ENCODE data around the gene SEPTIN3. TPM values are rescaled to one million over a fixed set of nuclear protein-coding genes. Genes with fewer than 3 reads are reported as not detected.

SEPTIN3 gene
- 1 to 10 TPM; 1.2 TPM for total RNA-seq

- no peaks in the 10 kb centered on the region for H3K36me3 Mint-ChIP-seq
- CTCF ChIA-PET = interaction anchor here (1.1 to 1.2 kb wide), 3 partner anchors 19 to 272 kb away, joined by 3 to 4 read pairs (median 3); no protein-coding TSS in a partner anchor
- no peaks in the 10 kb centered on the region for H3K9me3 Mint-ChIP-seq (ENCODE audit: low read depth)
- peaks cover 3% of the 10 kb centered on the region for H3K4me1 Mint-ChIP-seq
- H3K27ac Mint-ChIP-seq = no peak within 1 kb of the TSS
- no peak within 1 kb of the TSS for H3K4me3 Mint-ChIP-seq
- ATAC-seq = no peak
- H3K27me3 Mint-ChIP-seq = peaks cover 7% of the 10 kb centered on the region
- DNase-seq = no peak
Observed at GRCh38 chr22:41969110-41969646, at the start of gene SEPTIN3. SEPTIN3 (plus strand) TSS chr22:41969443; CDS start chr22:41971493, 2,050 bp downstream.

GRCh38 chr22:41920271-41920976, 48.8 kb upstream of the SEPTIN3 start:
- no peaks in the 10 kb centered on the region for H3K36me3 Mint-ChIP-seq
- H3K27ac Mint-ChIP-seq = no peak overlapping the region
- peaks cover 24% of the 10 kb centered on the region for H3K27me3 Mint-ChIP-seq
- no peaks in the 10 kb centered on the region for H3K9me3 Mint-ChIP-seq (ENCODE audit: low read depth)
- peaks cover 11% of the 10 kb centered on the region for H3K4me1 Mint-ChIP-seq
- DNase-seq = no peak
- no peak overlapping the region for H3K4me3 Mint-ChIP-seq
- CTCF ChIA-PET = interaction anchor here (1.9 kb wide), 1 partner anchor 224 kb away, joined by 5 read pairs; no protein-coding TSS in a partner anchor
- ATAC-seq = no peak

GRCh38 chr22:41922328-41922727, 46.9 kb upstream of the SEPTIN3 start:
- Mint-ChIP-seq H3K27me3 (peaks cover 15% of the 10 kb centered on the region), H3K4me3 (no peak overlapping the region), H3K36me3 (no peaks in the 10 kb centered on the region), H3K9me3 (ENCODE audit: low read depth) (no peaks in the 10 kb centered on the region), H3K4me1 (peaks cover 15% of the 10 kb centered on the region), H3K27ac (no peak overlapping the region)
- CTCF ChIA-PET = interaction anchor here (1.4 to 5.9 kb wide), 2 partner anchors 18 kb away, joined by 3 to 52 read pairs; no protein-coding TSS in a partner anchor
- ATAC-seq (no peak), DNase-seq (no peak)

GRCh38 chr22:41922940-41923594, 46.2 kb upstream of the SEPTIN3 start:
- CTCF ChIA-PET = interaction anchor here (2.9 to 5.9 kb wide), 2 partner anchors 11 to 17 kb away, joined by 10 to 52 read pairs; no protein-coding TSS in a partner anchor
- Mint-ChIP-seq H3K27me3 (peaks cover 16% of the 10 kb centered on the region), H3K4me1 (peaks cover 16% of the 10 kb centered on the region), H3K4me3 (no peak overlapping the region), H3K36me3 (no peaks in the 10 kb centered on the region), H3K9me3 (ENCODE audit: low read depth) (no peaks in the 10 kb centered on the region), H3K27ac (no peak overlapping the region)
- DNase-seq = no peak
- no peak for ATAC-seq

GRCh38 chr22:41923595-41924276, 45.5 kb upstream of the SEPTIN3 start:
- no peaks in the 10 kb centered on the region for H3K36me3 Mint-ChIP-seq
- H3K9me3 Mint-ChIP-seq (ENCODE audit: low read depth) = no peaks in the 10 kb centered on the region
- no peak overlapping the region for H3K4me3 Mint-ChIP-seq
- DNase-seq = no peak
- H3K27ac Mint-ChIP-seq = no peak overlapping the region
- no peak for ATAC-seq
- CTCF ChIA-PET = interaction anchor here (1.3 to 5.9 kb wide), 4 partner anchors 10 to 23 kb away, joined by 4 to 52 read pairs (median 9); partner anchors contain the start of gene CENPM
- peaks cover 16% of the 10 kb centered on the region for H3K27me3 Mint-ChIP-seq
- peaks cover 13% of the 10 kb centered on the region for H3K4me1 Mint-ChIP-seq

- Mint-ChIP-seq H3K27me3 (peaks cover 16% of the 10 kb centered on the region), H3K27ac (no peak overlapping the region), H3K36me3 (no peaks in the 10 kb centered on the region), H3K4me1 (peaks cover 7% of the 10 kb centered on the region), H3K4me3 (peak overlapping the region; percentile 57), H3K9me3 (ENCODE audit: low read depth) (no peaks in the 10 kb centered on the region)
- DNase-seq (peak; percentile 82), ATAC-seq (peak; percentile 89)
- CTCF ChIA-PET = interaction anchor here (0.7 to 5.9 kb wide), 27 partner anchors 8 to 1464 kb away, joined by 3 to 52 read pairs (median 6); partner anchors contain the start of genes CCDC134, CENPM and SREBF2
Observed at GRCh38 chr22:41925783-41926460, 43.3 kb upstream of the SEPTIN3 start.

- H3K4me1 Mint-ChIP-seq = peaks cover 7% of the 10 kb centered on the region
- H3K4me3 Mint-ChIP-seq = no peak overlapping the region
- no peaks in the 10 kb centered on the region for H3K36me3 Mint-ChIP-seq
- peaks cover 16% of the 10 kb centered on the region for H3K27me3 Mint-ChIP-seq
- DNase-seq = no peak
- CTCF ChIA-PET = interaction anchor here (0.6 to 5.9 kb wide), 2 partner anchors 12 to 75 kb away, joined by 3 to 52 read pairs; no protein-coding TSS in a partner anchor
- H3K27ac Mint-ChIP-seq = no peak overlapping the region
- H3K9me3 Mint-ChIP-seq (ENCODE audit: low read depth) = no peaks in the 10 kb centered on the region
- no peak for ATAC-seq
Observed at GRCh38 chr22:41927813-41928212, 41.4 kb upstream of the SEPTIN3 start.

- Mint-ChIP-seq H3K27ac (no peak overlapping the region), H3K4me3 (no peak overlapping the region), H3K27me3 (peaks cover 16% of the 10 kb centered on the region), H3K9me3 (ENCODE audit: low read depth) (no peaks in the 10 kb centered on the region), H3K4me1 (peaks cover 10% of the 10 kb centered on the region), H3K36me3 (no peaks in the 10 kb centered on the region)
- CTCF ChIA-PET = interaction anchor here (0.6 to 5.9 kb wide), 2 partner anchors 11 to 76 kb away, joined by 3 to 52 read pairs; no protein-coding TSS in a partner anchor
- ATAC-seq (no peak), DNase-seq (no peak)
Observed at GRCh38 chr22:41928593-41929417, 40.4 kb upstream of the SEPTIN3 start.

GRCh38 chr22:41929418-41929810, 39.8 kb upstream of the SEPTIN3 start:
- DNase-seq = no peak
- Mint-ChIP-seq H3K4me1 (peaks cover 13% of the 10 kb centered on the region), H3K4me3 (no peak overlapping the region), H3K27me3 (peaks cover 16% of the 10 kb centered on the region), H3K27ac (no peak overlapping the region), H3K36me3 (no peaks in the 10 kb centered on the region), H3K9me3 (ENCODE audit: low read depth) (no peaks in the 10 kb centered on the region)
- no peak for ATAC-seq
- CTCF ChIA-PET = no interaction called here

- Mint-ChIP-seq H3K27ac (no peak overlapping the region), H3K36me3 (no peaks in the 10 kb centered on the region), H3K27me3 (peaks cover 6% of the 10 kb centered on the region), H3K4me3 (no peak overlapping the region), H3K4me1 (peaks cover 9% of the 10 kb centered on the region), H3K9me3 (ENCODE audit: low read depth) (no peaks in the 10 kb centered on the region)
- no peak for DNase-seq
- ATAC-seq = no peak
- CTCF ChIA-PET = no interaction called here
Observed at GRCh38 chr22:41931701-41932269, 37.5 kb upstream of the SEPTIN3 start.

- peaks cover 9% of the 10 kb centered on the region for H3K4me1 Mint-ChIP-seq
- CTCF ChIA-PET = no interaction called here
- peaks cover under 1% of the 10 kb centered on the region for H3K27me3 Mint-ChIP-seq
- DNase-seq (no peak), ATAC-seq (no peak)
- no peaks in the 10 kb centered on the region for H3K9me3 Mint-ChIP-seq (ENCODE audit: low read depth)
- peaks cover 5% of the 10 kb centered on the region for H3K36me3 Mint-ChIP-seq
- no peak overlapping the region for H3K27ac Mint-ChIP-seq
- no peak overlapping the region for H3K4me3 Mint-ChIP-seq
Observed at GRCh38 chr22:41932353-41932752, 36.9 kb upstream of the SEPTIN3 start.
